SK-N-SH treated with all-trans-retinoic acid at 6 μM for 48 hours (cell line): ENCODE data around the gene FXYD6.

Experiments
- CSRNP3 ChIP-seq: fragments of 250-450 bp; sonication (Bioruptor Pico); IDR thresholded peaks from 2 replicates; pipeline ENCODE4 v1.5.1; 2021; ENCODE audit warnings: mild to moderate bottlenecking, moderate library complexity
- ESRRG ChIP-seq: fragments of 250-450 bp; sonication (Bioruptor Pico); IDR thresholded peaks from 2 replicates; pipeline ENCODE4 v1.6.1; 2021; ENCODE audit warnings: mild to moderate bottlenecking
- ZFP3 ChIP-seq: fragments of 250-450 bp; sonication (Bioruptor Pico); IDR thresholded peaks from 2 replicates; pipeline ENCODE4 v1.5.0; 2020; ENCODE audit warnings: mild to moderate bottlenecking, moderate library complexity

- TF ChIP-seq ZFP3 (CRISPR knock-in tag), result no peak
- no peak for TF ChIP-seq CSRNP3
- TF ChIP-seq ESRRG (CRISPR knock-in tag), result no peak
Observed at GRCh38 chr11:117840881-117841550, 35.4 kb downstream of the FXYD6 start.
